NCI-H146 treated with DMSO at 0.1 percent for 48 hours (cell line): ENCODE results near the gene HCFC1.

Source experiments
- DNase-seq: peaks from one replicate; lab custom pipeline; 2025; ENCODE audit not compliant: unreplicated experiment; lab: John Stamatoyannopoulos, UW

Gene HCFC1

DNA sequence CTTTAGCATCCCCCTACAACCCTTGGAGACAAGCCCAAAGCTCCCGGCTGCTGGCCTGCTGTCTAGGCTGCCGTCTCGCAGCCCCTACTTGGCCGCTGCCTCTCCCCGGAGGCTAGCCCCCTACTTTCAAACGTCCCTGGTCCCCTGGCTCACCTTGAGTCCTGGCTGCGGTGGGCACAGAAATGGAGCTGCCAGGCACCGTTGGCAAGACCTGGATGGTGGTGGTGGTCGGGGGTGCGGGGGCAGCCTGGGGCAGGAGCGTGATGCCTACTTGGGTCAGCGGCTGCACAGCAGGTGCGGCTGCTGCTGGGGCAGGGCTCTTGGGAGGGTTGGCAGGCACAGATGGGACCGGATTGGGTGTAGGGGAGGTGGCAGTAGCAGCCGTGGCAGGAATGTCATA lies 12.0 kb downstream of the HCFC1 start:
- no peak for DNase-seq

DNA sequence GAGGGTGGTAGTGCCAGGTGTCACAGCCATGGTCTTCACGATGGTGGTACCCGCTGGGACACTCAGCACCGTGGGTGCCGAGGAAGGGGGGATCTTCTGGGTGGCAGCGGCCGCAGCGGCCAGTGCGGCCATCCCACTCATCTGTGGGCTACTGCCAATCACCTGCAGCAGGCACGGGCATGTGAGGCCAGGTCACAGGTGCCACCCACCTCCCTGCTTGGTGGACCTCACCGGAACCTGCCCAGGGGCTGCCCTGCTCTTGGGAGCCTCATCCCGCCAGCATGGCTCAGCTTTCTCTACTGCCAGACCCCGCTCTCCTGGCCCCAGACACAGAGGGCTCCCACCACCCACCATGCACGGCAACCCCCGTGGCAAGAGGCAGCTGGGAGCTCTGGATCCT lies 13.0 kb downstream of the HCFC1 start:
- DNase-seq: no peak

DNA sequence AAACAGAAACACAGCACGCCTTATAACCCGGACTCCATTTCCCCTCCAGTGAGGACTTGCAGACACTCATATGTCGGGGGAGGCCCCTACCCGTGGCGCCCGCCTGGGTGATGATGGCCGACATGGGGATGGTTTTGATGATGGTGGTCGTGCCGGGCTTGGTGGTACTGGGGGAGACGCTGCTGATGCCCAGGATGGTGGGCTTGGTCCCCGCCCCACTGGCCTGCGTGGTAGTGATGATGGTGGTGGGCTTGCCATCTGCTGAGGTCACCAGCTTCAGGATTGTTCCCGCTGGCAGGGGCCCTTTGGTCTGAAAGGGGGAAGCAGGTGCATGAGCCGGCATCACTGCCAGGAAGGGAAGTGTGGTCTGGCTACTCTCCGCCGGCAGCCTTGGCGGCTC lies 14.4 kb downstream of the HCFC1 start:
- DNase-seq: no peak

DNA sequence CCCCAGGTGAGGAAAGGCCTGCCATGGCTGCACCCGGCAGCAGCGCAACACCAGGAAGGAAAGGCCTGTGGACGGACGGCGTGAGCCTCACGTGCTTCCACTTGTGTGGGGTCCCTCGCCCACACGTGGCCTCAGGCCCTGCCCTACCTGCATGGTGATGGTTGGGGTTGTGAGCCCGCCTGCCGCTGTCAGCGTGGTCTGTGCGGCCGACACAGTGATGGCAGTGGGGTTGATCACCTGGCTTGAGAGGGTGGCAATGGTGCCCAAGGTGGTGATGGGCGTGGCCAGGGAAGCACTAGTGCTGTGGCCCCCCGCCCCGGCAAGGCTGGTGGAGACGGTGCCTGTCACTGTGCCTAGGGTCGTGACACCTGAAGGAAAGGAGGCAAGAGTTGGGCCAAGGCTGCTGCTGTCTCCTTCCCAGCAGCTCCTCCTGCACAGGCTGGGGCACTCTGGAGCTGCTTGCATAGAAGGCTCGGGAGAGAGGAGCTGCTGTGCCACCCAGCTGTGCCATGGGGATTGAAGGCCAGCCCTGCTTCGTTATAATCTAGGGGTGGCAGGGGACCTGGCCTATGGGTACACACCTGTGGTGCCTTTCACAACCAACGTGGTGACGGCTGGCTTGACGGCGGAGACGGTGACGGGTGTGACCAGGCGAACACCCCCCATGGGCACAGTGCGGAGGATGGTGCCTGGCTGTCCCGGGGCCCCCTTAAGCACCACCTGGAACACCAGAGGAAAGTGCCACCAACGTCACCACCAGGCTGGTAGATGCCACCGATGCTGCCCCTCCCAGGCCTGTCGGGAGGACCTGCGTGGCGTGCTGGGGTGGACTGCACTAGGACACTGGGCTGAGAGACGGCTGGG lies 15.3 kb downstream of the HCFC1 start:
- DNase-seq: no peak

DNA sequence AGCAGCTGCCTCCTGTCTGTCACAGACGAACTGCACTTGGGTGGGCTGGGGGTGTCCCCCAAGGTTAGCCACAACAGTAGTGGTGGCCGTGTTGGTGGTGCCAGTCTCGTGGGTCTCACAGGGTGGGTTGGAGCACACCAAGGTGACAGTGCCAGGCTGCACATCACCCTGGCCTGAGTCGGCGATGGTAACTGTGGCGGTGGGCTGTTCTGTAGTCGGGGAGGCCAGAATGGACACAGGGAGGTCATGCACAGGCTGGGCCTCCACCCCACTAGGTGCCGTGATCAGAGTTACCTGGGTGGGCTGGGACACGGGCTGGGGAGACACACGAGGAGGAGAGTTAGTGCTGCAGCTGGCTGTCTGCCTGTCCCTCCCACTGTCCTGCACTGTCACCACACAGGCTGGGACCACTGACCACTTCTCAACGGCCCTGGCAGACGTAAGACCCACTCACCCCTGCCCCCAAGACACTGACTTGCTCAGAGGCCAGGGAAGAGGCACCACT lies 16.3 kb downstream of the HCFC1 start:
- no peak for DNase-seq

DNA sequence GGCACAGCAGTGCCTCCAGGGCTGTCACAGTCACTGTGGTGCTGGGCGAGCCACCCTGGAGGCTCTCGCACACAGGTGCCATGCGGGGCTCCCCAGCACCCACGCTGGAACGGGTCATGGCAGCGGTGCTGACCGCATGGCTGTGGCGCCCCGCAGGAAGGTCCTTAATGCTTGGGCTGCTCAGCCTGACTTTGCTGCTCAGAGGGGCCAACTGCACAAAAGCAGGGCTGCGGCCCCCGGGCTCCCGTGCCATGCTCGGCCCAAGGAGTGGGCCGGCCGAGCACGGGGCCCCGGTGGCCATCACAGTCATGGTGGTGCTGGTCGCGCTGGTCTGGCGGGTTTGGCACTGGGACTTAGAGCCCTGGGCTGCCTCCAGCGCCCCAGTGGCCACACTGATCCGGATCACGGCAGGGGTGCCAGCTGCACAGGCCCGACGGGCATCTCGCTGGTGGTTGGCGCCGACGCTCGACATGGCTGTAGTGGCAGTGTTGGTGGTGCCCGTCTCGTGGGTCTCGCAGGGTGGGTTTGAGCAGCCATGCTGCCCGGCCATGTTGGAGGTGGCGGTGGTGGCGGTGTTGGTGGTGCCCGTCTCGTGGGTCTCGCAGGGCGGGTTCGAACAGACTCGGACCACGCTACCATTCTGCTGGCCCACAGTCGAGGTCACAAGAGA lies 16.9 kb downstream of the HCFC1 start:
- DNase-seq: no peak

DNA sequence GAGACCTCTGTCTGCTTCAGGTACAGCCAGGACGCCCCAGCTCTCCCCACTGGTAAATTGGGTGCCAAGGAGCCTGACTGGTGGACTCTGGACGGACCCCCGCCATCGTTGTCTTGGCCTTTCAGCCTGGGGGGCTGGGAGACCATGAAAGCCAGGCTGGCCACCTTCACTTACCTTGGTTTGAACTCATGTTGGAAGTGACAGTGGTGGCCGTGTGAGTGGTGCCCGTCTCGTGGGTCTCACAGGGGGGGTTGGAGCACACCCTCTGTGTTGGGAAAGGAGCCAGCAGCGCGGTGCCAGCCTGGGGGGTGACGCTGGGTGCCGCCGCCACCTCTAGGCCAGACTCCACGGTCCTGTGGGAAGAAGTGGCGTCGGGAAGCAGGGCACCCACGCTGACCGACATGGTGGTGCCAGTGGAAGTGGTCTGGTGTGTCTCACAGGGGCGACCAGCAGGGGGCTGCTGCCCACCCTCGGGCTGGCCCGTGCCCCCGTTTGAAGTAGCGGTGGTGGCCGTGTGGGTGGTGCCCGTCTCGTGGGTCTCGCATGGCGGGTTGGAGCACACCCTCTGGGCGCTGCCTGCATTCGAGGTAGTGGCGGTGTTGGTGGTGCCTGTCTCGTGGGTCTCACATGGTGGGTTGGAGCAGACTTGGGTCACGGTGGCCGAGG lies 17.6 kb downstream of the HCFC1 start:
- DNase-seq: no peak

DNA sequence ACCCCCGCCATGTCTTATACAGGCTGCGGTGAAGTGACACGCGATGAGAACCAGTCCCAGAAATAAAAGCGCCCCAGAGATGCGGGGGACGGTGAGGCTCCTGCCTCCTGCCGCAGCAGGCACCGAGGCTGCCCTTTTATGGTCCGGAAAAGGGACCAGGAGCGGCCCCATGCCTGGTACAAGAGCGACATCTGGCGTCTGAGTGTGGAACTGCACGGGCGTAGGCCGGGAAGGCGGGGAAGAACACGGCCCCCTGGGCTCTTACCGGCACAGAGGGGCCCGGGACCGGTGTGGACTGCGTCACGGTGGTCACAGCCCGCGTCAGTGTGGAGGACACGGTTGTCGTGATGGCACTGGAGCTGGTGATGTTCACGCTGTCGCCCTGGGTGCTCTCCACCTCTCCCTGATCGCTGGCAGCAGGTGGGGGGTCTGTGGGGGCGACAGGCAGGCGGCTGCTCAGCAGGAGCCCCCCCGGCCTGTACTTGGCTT lies 18.2 kb downstream of the HCFC1 start:
- no peak for DNase-seq

DNA sequence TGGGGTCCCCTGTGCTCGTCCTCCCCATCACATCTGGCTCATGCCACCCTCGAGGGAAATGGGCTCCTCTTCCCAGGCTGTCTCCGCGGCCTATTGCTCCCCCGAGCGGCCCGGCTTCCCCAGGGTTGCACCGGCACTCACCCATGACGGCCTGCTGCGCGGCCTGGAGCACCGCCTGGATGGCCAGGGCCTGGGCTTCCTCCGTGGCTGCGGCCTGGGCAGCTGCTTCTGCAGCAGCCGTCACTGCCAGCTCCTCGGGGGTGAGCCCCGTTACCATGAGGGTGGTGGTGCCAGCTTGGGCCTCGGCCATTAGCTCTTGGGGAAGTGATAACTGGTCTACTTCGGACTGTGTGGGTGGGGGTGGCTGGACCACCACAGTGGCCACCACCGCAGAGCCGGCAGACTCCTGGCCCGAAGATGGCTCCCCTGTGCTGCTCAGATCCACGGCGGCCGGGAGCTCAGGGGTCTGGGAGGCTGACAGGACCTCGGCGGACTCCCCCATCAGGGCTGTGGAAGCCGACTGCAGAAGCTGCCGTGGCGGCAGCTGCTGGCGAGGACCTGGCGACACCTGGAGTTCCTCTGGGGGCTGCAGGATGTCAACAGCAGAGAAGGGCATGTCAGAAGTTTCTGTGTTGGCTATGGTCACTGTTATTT lies 19.1 kb downstream of the HCFC1 start:
- no peak for DNase-seq

DNA sequence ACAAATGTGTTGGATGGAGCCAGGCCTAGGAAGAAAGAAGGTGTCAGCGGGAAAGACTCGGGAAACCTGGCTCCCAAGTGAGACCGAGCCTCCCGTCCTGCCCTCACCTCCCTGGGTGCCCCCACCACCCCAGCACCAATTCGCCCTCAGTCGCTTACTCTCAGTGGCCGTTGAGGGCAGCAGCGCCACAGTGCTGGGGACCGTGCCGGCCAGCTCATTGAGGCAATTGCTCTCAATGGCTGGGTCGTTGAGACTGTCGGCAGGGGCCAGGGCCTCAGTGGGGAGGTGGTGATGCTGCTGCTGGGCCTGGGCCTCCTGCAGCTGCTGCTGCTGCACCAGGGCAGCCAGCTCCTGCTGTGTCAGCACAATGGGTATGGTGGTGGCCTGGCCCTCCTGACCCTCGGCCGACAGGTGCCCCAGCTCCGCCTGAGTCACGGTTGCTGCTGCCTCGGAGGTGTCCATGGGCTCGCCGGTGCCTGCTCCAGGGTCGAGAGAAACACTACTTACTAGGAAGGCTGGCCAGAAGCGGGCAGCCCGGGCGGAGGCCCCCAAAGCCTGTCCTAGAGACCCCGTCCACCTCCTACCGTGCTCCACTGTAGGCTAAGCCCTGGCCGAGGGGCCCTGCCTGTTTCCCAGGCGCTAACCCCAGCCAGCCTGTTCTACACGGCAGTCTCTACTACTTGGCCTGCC lies 19.8 kb downstream of the HCFC1 start:
- DNase-seq: no peak

DNA sequence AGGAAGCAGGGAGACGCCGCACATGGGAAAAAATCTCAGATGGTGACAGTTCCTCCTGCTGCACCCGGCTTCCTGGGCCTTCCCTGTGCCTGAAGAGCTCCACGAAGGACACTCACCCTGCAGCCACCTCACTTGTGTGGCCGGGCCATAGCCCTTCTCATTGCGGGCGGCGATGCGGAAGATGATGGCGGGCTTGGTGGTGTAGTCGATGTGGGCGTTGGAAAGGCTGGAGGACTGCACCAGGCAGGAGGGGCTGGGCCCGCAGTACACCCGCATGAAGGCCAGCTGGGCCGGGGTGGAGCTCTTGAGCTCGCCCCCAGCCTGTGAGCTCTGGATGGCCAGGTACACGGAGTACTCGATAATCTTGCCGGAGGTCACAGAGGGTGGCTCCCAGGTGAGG lies 21.5 kb downstream of the HCFC1 start:
- DNase-seq: no peak

DNA sequence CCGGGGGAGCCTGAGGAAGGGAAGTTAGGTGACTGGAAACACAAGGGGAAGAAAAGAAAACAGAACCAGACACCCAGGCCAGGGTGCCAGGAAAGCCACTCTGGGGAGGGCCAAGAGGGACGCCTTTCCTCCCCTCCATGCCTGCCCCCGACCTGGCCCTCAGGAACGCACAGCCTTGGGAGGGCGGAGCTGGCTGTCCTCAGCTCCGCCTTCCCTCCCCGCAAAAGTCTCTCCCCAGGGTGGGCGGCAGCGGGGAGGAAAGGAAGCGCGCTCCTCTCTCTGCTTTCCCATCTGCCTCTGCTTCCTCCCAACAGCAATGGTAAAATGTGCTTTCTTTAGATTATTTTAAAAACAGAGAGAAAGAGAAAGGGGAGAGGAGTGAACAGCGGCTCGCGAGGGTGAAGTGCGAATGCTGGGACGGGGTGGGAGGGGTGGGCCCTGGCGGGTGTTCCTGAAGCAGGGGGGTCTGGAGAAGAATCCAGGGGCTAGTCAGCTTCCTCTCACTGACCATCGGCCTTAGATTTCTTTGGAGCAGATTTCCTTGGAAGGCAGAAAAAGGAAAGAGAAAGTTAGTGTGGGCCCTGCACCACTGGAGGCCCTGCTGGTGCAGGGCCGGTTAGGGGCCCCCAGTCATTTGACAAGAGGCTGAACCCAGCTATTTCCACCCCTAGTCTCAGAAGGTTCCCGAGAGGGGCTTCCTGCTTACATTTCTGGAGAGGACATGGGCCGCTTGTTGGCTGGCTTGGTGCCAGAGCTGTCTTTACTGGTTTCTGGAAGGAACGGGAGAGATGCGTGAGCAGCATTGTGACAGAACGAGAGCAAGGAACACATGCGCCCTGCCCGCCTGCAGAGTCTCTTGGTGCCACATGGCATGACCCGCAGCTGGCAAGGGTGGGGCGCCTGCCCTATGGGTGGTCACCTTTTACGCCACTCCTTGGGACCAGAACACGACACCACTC lies 22.5 kb downstream of the HCFC1 start:
- no peak for DNase-seq

DNA sequence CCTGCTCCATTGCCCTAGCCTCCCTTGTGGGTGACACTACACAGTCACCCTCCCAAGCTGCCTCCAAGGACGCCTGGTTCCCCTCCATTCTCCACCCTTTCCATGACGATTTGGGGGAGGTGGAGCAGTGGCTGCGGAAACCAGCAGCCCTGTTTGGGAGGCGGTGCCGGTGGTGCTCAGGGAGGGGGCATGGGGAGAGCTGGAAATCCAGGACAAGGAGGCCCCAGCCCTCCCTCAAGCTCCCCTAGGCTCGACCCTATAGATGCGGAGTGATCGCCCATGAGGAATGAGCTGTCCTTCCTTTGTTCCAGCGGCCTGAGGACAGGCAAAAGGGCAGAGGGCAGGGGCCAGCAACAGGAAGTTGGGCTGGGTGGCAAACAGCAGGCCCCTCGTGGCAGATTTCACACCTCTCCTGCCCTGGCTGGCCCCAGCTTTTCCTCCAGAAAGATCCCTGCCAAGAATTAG lies 23.6 kb downstream of the HCFC1 start:
- no peak for DNase-seq

DNA sequence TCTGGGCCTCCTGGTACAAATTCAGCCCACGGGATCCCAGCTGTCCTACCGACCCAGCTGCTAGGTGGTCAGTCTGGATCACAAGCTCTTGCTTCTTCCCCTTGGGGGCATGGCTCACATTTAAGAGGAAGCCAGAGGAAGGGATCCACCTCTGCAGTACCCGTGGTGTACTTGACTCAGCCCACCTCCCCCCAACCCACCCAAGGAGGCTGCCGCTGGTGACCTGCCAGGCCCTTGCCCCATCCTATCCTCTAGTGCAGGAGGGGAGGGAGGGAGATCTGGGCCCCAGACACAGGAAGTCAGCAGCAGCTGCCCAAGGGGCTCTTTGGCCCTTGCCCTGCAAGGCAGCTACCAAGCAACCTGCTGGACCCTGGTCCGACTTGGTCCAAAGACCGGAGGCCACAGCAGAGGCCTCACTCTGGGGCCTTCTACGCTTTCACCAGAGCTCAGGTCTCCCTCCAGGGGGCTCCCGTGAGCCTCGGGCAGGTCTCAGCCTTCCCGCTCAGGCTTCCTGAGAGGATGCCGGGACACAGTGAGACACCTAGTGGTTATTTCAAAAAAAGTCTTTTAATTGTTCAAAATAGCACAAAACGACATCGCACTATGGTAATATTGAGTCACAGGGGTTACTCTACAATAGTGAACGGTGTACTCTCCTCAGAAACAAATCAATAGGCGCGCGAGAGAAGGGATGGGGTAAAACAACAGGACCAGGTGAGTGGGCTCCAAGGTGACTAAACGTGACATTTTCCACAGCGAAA lies 24.4 kb downstream of the HCFC1 start:
- peak; percentile 47 for DNase-seq

DNA sequence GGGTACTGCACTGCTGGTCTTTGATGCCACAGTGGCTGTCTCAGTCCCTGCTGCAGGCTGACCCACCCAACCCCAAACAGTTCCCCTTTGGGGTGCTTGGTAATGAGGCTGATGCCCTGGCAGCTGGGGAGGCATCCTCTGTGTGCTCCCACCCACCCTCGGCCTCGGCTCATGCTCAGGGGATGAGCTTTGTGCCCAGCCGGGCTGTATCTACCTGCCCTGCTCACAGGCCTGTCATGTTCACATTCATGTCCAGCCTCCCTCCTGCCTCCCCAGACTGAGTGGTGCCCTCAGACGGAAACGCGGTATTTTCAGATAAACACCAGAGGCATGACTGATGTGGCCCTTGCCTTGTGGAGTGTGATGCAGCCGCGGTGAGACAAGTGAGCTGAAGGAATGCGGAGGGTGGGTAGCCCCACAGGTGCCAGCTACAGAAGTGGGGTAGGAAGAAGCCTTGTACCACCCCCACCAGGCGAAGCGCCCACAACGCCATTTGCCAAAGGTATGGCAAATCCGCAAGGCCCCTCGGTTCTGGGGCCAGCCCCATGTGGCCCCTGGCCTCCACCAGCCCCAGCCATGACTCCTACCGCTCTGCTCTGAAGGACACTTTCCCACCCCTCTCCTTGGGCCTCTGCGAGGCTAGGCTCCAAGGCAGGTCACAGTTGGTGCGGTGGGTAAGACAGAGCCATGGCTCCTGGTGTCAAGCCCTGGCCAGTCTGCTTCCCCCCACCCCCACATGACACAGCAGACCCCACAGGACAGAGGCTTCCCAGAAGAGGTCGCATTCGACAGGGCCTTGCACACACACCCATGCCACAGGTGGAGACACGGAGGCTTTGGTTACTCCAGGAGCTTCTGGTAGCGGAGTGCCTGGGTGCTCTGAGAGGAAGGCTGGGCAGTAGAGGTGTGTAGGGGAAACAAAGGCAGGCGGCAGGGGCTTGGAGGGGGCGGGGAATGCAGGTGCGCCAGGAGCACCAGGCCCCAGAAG lies 25.4 kb downstream of the HCFC1 start:
- DNase-seq: no peak

DNA sequence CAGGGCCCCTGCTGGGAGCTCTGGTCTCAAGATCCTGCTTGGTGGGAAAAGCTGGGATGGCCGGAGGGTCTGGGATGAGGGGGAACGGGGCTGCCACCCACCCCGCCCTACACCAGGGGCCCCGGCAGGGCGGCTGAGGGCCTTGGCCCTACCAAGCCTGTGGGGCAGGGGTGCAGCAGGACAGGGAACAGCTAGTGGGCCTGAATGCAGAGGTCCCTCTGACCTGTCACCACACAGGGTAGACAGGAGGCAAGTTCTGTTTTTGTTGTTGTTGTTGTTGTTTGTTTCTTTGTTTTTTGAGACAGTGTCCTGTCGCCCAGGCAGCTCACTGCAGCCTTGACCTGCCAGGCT lies 26.8 kb downstream of the HCFC1 start:
- no peak for DNase-seq

DNA sequence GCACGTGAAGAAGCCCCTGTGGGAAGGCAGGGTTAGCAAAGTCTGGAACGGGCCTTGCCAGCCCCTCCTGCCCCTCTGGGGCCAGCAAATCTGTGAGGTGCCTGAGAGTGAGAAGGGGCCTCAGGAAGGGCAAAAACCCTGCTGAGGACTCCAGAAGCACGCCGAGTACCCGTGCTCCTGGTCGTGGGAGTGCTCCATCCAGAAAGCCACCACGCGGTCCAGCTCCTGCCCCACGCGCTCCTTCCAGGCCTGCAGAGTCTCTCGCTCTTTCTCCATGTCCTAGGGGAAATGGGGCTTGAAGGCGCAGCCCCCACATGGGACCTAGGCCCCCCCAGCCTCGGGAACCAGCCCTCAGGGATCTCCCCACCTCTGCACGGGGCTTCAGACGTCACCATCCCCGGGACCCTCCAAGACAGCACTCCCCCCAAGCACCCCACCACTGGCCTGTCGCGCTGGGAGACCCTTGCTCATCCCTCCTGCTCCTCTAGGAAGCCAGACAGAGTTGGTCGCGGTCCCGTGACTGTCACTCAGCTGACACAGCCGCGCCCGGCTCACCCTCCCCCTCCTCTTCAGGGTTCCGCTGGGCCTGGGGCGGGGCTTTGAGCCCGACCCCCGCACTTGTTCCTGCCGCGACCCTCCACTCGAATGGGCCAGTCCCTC lies 27.3 kb downstream of the HCFC1 start, which contains the start of gene RENBP:
Gene RENBP (minus strand): TSS at position 504 of the 660 bp plus-strand sequence. CDS start 33 bp downstream, at position 471.
- no peak for DNase-seq
